GM19468 (cell line): ENCODE data around the gene ZNF112.

Experiments
- ATAC-seq: cut with Tn5 transposase; IDR thresholded peaks from one replicate; pipeline ENCODE4 v1.9.1; 2021; ENCODE audit warnings: mild to moderate bottlenecking, moderate library complexity, moderate number of reproducible peaks; ENCODE audit not compliant: unreplicated experiment; ENCODE audit errors: extremely low read depth

ZNF112 gene

GRCh38 chr19:44284968-44285367, 71.5 kb downstream of the ZNF112 start:
- ATAC-seq: no peak

DNA sequence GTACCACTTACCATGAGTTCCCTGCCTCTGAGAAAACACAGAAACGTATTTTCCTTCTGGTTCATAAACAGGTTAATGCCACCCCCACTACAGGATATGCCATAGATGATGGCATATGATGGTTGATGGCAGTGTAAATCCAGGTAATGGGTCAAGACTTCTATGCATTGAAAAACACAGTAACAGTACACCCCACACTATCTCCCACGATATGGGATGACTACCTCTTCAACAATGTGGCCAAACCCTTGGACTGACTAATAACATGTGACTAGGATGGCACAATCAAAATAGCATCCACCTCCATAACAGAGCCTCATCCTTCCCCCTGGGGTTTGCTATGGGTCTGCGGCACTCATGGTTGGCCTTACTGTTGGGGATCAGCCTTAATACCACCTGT, 73.6 kb downstream of the ZNF112 start:
- ATAC-seq: no peak

DNA sequence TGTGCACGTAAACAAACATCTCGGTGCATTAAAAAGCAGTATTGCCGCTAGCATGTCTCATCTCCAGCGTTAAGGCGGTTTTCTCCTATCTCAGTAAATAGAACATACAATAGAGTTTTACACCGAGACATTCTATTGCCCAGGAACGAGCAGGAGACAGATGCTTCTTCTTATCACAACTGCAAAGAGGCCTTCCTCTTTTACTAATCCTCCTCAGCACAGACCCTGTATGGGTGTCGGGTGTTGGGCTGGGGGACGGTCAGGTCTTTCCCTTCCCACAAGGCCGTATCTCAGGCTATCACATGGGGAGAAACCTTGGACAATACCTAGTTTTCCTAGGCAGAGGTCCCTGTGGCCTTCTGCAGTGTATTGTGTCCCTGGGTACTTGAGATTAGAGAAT, 75.6 kb downstream of the ZNF112 start:
- ATAC-seq: no peak

GRCh38 chr19:44278181-44278690, 78.2 kb downstream of the ZNF112 start:
- ATAC-seq: no peak

DNA sequence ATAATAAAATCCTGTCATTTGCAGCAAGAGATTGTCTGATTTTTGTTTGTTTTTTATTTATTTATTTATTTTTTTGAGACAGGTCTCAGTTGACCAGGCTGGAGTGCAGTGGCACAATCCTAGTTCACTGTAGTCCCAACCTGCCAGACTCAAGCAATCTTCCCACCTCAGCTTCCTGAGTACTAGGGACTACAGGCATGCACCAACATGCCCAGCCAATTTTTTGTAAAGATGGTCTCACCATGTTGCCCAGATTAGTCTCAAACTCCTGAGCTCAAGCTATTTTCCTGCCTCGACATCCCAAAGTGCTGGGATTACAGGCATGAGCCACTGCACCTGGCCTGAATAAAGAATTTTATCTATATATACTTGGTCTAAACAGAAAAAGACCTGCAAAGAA, 79.1 kb downstream of the ZNF112 start:
- no peak for ATAC-seq
